ENCODE results near the gene CST2. TPM values are rescaled to one million over a fixed set of nuclear protein-coding genes. Genes with fewer than 3 reads are reported as not detected.
"Not testable (repeated sequence)": the region's sequence is repeated elsewhere in the genome, so short reads cannot be mapped to it uniquely, and the experiment has no call there.

The CST2 gene
- total RNA-seq, 4 donors from 2014 or later: not detected

- Histone ChIP-seq H3K4me3 (no peak overlapping the region), H3K9me3 (no peaks in the 10 kb centered on the region), H3K27ac (no peak overlapping the region), H3K27me3 (no peaks in the 10 kb centered on the region), H3K36me3 (no peaks in the 10 kb centered on the region), H3K4me1 (no peaks in the 10 kb centered on the region)
- in situ Hi-C loops (cut with MboI; ENCODE audit: low pct_ligation_motif_present in 1 of 4, low pct_unique_long_range_greater_than_20kb in 1 of 4, low sequenced_read_pairs in 3 of 4) (no loop called here), intact Hi-C loops (cut with DNase I; ENCODE audit: low total_unique reads) (no loop called here)
- 51 to 80% methylated on average over 1 to 9 of the region's 9 CpGs for WGBS, 2 donors (ENCODE audit: low coverage in 1 of 2)
- no peak for DNase-seq
- TF ChIP-seq CTCF (IDR thresholded peaks at IDR 0.05) (no peak), EP300 (IDR thresholded peaks at IDR 0.05; ENCODE audit: low read depth) (no peak), POLR2A (IDR thresholded peaks at IDR 0.05) (no peak), POLR2AphosphoS5 (IDR thresholded peaks at IDR 0.05) (no peak)
Observed at GRCh38 chr20:23867152-23867776, 40.7 kb upstream of the CST2 start.

- H3K4me3 ChIP-seq; H3K27me3 ChIP-seq; H3K27ac ChIP-seq; in situ Hi-C loops (cut with MboI; ENCODE audit: low pct_ligation_motif_present in 1 of 4, low pct_unique_long_range_greater_than_20kb in 1 of 4, low sequenced_read_pairs in 3 of 4); DNase-seq; H3K4me1 ChIP-seq; H3K9me3 ChIP-seq; intact Hi-C loops (cut with DNase I; ENCODE audit: low total_unique reads); H3K36me3 ChIP-seq: not testable (repeated sequence)
- WGBS, 2 donors (ENCODE audit: low coverage in 1 of 2): 62% methylated on average over 10 of the region's 10 CpGs; no CpG with 5 or more reads in 1 of the 2 donors
Observed at GRCh38 chr20:23860771-23861170, 34.2 kb upstream of the CST2 start.

GRCh38 chr20:23857962-23858595 lies 31.6 kb upstream of the CST2 start:
- Histone ChIP-seq H3K4me1 (no peaks in the 10 kb centered on the region), H3K27ac (no peak overlapping the region), H3K9me3 (no peaks in the 10 kb centered on the region), H3K36me3 (no peaks in the 10 kb centered on the region), H3K27me3 (no peaks in the 10 kb centered on the region), H3K4me3 (no peak overlapping the region)
- TF ChIP-seq EP300 (IDR thresholded peaks at IDR 0.05; ENCODE audit: low read depth): no peak
- TF ChIP-seq POLR2AphosphoS5 (IDR thresholded peaks at IDR 0.05): no peak
- no peak for TF ChIP-seq CTCF (IDR thresholded peaks at IDR 0.05)
- TF ChIP-seq POLR2A (IDR thresholded peaks at IDR 0.05): no peak
- intact Hi-C loops (cut with DNase I; ENCODE audit: low total_unique reads) (no loop called here), in situ Hi-C loops (cut with MboI; ENCODE audit: low pct_ligation_motif_present in 1 of 4, low pct_unique_long_range_greater_than_20kb in 1 of 4, low sequenced_read_pairs in 3 of 4) (no loop called here)
- DNase-seq: no peak
- WGBS, 2 donors (ENCODE audit: low coverage in 1 of 2): 20 to 61% methylated on average over 1 to 9 of the region's 9 CpGs

- DNase-seq: no peak
- no peaks in the 10 kb centered on the region for H3K27me3 ChIP-seq
- H3K4me1 ChIP-seq: no peaks in the 10 kb centered on the region
- no peaks in the 10 kb centered on the region for H3K36me3 ChIP-seq
- H3K4me3 ChIP-seq: no peak overlapping the region
- no peak overlapping the region for H3K27ac ChIP-seq
- no peak for TF ChIP-seq POLR2A (IDR thresholded peaks at IDR 0.05)
- TF ChIP-seq POLR2AphosphoS5 (IDR thresholded peaks at IDR 0.05): no peak
- TF ChIP-seq CTCF (IDR thresholded peaks at IDR 0.05): no peak
- TF ChIP-seq EP300 (IDR thresholded peaks at IDR 0.05; ENCODE audit: low read depth): no peak
- in situ Hi-C loops (cut with MboI; ENCODE audit: low pct_ligation_motif_present in 1 of 4, low pct_unique_long_range_greater_than_20kb in 1 of 4, low sequenced_read_pairs in 3 of 4) (no loop called here), intact Hi-C loops (cut with DNase I; ENCODE audit: low total_unique reads) (no loop called here)
- 57% methylated on average over 4 of the region's 5 CpGs; no CpG with 5 or more reads in 1 of the 2 donors for WGBS, 2 donors (ENCODE audit: low coverage in 1 of 2)
- H3K9me3 ChIP-seq: no peaks in the 10 kb centered on the region
Observed at GRCh38 chr20:23856736-23857135, 30.2 kb upstream of the CST2 start.
